Tibial nerve (tissue), 4 donors: ENCODE results near the gene ECSIT.

Experiments
- CTCF ChIP-seq, 5 experiments: fragments of 200-600 bp in 3 of 5; fragments of 450-650 bp in 2 of 5; sonication (generic) in 3 of 5; IDR thresholded peaks; one replicate each; pipeline ENCODE4 v1.5.1; 2016 to 2019; ENCODE audit warnings: antibody characterized with exemption in 5 of 5, mild to moderate bottlenecking in 3 of 5, moderate library complexity in 2 of 5
- EP300 ChIP-seq, 2 donors: sonication (generic); formaldehyde crosslinking; IDR thresholded peaks; one replicate each; pipeline ENCODE4 v1.6.1; 2017; ENCODE audit warnings: antibody characterized with exemption in 2 of 2, mild to moderate bottlenecking in 1 of 2
- POLR2A ChIP-seq, 2 donors: fragments of 450-650 bp; IDR thresholded peaks; one replicate each; pipeline ENCODE4 v1.6.1; 2017; ENCODE audit warnings: antibody characterized with exemption in 2 of 2, mild to moderate bottlenecking in 2 of 2, moderate library complexity in 2 of 2

GRCh38 chr19:11530432-11530831 lies 1.5 kb upstream of the ECSIT start:
- TF ChIP-seq POLR2A (IDR thresholded peaks at IDR 0.05) = no peak
- no peak for TF ChIP-seq CTCF (IDR thresholded peaks at IDR 0.05)
- TF ChIP-seq EP300 (IDR thresholded peaks at IDR 0.05) = peak in 1 of 2 donors; percentile 6
